DND-41 (cell line): ENCODE results near the gene PDGFRA.

Source experiments
- ATAC-seq: fragments of 200-7000 bp; cut with Tn5 transposase; 3 replicates; pipeline ENCODE4 v1.9.1; 2021; ENCODE audit warnings: low read depth; ENCODE audit not compliant: insufficient read depth
- DNase-seq: peaks from one replicate; pipeline ENCODE4 v3.0.0-alpha.2; 2020
- H2AFZ ChIP-seq: 2 replicates; pipeline ENCODE4 v1.6.0; 2012; ENCODE audit warnings: low read depth, low read length
- H3K27ac ChIP-seq: 2 replicates; pipeline ENCODE4 v1.5.1; 2012; ENCODE audit warnings: low read length, inconsistent platforms
- H3K27me3 ChIP-seq: fragments of 200-600 bp; sonication (generic); 2 replicates; pipeline ENCODE4 v1.6.0; 2012; ENCODE audit warnings: low read length, mild to moderate bottlenecking, inconsistent platforms; ENCODE audit not compliant: insufficient read depth, poor library complexity
- H3K36me3 ChIP-seq: 2 replicates; pipeline ENCODE4 v1.5.1; 2012; ENCODE audit warnings: low read length, inconsistent platforms; ENCODE audit not compliant: insufficient read depth
- H3K4me1 ChIP-seq: 2 replicates; pipeline ENCODE4 v1.5.1; 2012; ENCODE audit warnings: mild to moderate bottlenecking, low read length; ENCODE audit not compliant: insufficient read depth
- H3K4me2 ChIP-seq: 2 replicates; pipeline ENCODE4 v1.6.0; 2012; ENCODE audit warnings: mild to moderate bottlenecking, moderate library complexity, low read length, inconsistent platforms; ENCODE audit not compliant: insufficient read depth
- H3K4me3 ChIP-seq, 2 experiments: fragments of 200-600 bp in 1 of 2; shearing (Covaris generic) in 1 of 2; 2 replicates each; pipeline ENCODE4 v1.5.1; 2012 to 2016; ENCODE audit warnings: inconsistent platforms in 2 of 2, low read length in 2 of 2, mild to moderate bottlenecking in 2 of 2, low read depth in 1 of 2, moderate library complexity in 1 of 2
- H3K79me2 ChIP-seq: 2 replicates; pipeline ENCODE4 v1.6.0; 2012; ENCODE audit warnings: low read length, inconsistent platforms; ENCODE audit not compliant: insufficient read depth
- H3K9ac ChIP-seq: 2 replicates; pipeline ENCODE4 v1.6.0; 2012; ENCODE audit warnings: low read depth, mild to moderate bottlenecking, inconsistent platforms, low read length, moderate library complexity
- H3K9me3 ChIP-seq: 2 replicates; pipeline ENCODE4 v1.5.1; 2012; ENCODE audit warnings: low read length, moderate library complexity, mild to moderate bottlenecking, inconsistent platforms; ENCODE audit not compliant: insufficient read depth, severe bottlenecking
- H4K20me1 ChIP-seq: 2 replicates; pipeline ENCODE4 v1.6.0; 2012; ENCODE audit warnings: low read length; ENCODE audit not compliant: insufficient read depth
- CTCF ChIP-seq: IDR thresholded peaks from 2 replicates; pipeline ENCODE4 v1.5.1; 2012; ENCODE audit warnings: borderline replicate concordance, low read length, moderate library complexity, mild to moderate bottlenecking; ENCODE audit not compliant: poor library complexity, severe bottlenecking; ENCODE audit errors: extremely low read depth
- EZH2 ChIP-seq: IDR thresholded peaks from 3 replicates; pipeline ENCODE4 v1.6.1; 2012; ENCODE audit warnings: borderline replicate concordance, low read depth, mild to moderate bottlenecking, moderate library complexity, low read length, inconsistent platforms; ENCODE audit not compliant: severe bottlenecking

PDGFRA gene

GRCh38 chr4:54271464-54271863 lies 42.4 kb downstream of the PDGFRA start:
- H3K9me3 ChIP-seq = no peaks in the 10 kb centered on the region
- no peaks in the 10 kb centered on the region for H3K36me3 ChIP-seq
- TF ChIP-seq CTCF = no peak
- no peak for TF ChIP-seq EZH2
- no peak overlapping the region for H2AFZ ChIP-seq
- H3K79me2 ChIP-seq = no peaks in the 10 kb centered on the region
- no peaks in the 10 kb centered on the region for H3K27me3 ChIP-seq
- no peak for DNase-seq
- H4K20me1 ChIP-seq = no peaks in the 10 kb centered on the region
- no peak for ATAC-seq
- no peak overlapping the region for H3K27ac ChIP-seq
- H3K4me2 ChIP-seq = no peak overlapping the region
- H3K4me1 ChIP-seq = no peaks in the 10 kb centered on the region
- H3K4me3 ChIP-seq = no peak overlapping the region
- H3K9ac ChIP-seq = no peak overlapping the region

GRCh38 chr4:54272051-54272450 lies 43.0 kb downstream of the PDGFRA start:
- TF ChIP-seq CTCF (no peak), EZH2 (no peak)
- Histone ChIP-seq H3K4me2 (no peak overlapping the region), H3K36me3 (no peaks in the 10 kb centered on the region), H3K27me3 (no peaks in the 10 kb centered on the region), H3K4me3 (no peak overlapping the region), H3K9ac (no peak overlapping the region), H4K20me1 (no peaks in the 10 kb centered on the region), H3K79me2 (no peaks in the 10 kb centered on the region), H3K9me3 (no peaks in the 10 kb centered on the region), H3K27ac (no peak overlapping the region), H3K4me1 (no peaks in the 10 kb centered on the region), H2AFZ (no peak overlapping the region)
- ATAC-seq (no peak), DNase-seq (no peak)

- Histone ChIP-seq H4K20me1 (no peaks in the 10 kb centered on the region), H3K4me3 (no peak overlapping the region), H3K9me3 (no peaks in the 10 kb centered on the region), H3K27me3 (no peaks in the 10 kb centered on the region), H2AFZ (no peak overlapping the region), H3K27ac (no peak overlapping the region), H3K79me2 (no peaks in the 10 kb centered on the region), H3K4me1 (no peaks in the 10 kb centered on the region), H3K36me3 (no peaks in the 10 kb centered on the region), H3K4me2 (no peak overlapping the region), H3K9ac (no peak overlapping the region)
- no peak for DNase-seq
- ATAC-seq = no peak
- TF ChIP-seq CTCF (no peak), EZH2 (no peak)
These were observed 45.2 kb downstream of the PDGFRA start for GRCh38 chr4:54274264-54274663.

- Histone ChIP-seq H3K27me3 (no peaks in the 10 kb centered on the region), H3K27ac (no peak overlapping the region), H3K9ac (no peak overlapping the region), H3K36me3 (no peaks in the 10 kb centered on the region), H3K79me2 (no peaks in the 10 kb centered on the region), H3K9me3 (no peaks in the 10 kb centered on the region), H2AFZ (no peak overlapping the region), H3K4me3 (no peak overlapping the region), H4K20me1 (no peaks in the 10 kb centered on the region), H3K4me2 (no peak overlapping the region), H3K4me1 (no peaks in the 10 kb centered on the region)
- no peak for DNase-seq
- no peak for TF ChIP-seq EZH2
- ATAC-seq = no peak
These were observed 45.9 kb downstream of the PDGFRA start for GRCh38 chr4:54274795-54275665.
